ENCODE data around the gene AFAP1L1.
A peak's percentile ranks its signal among the peaks of the same experiment; 100 is the strongest.

Gene AFAP1L1

DNA sequence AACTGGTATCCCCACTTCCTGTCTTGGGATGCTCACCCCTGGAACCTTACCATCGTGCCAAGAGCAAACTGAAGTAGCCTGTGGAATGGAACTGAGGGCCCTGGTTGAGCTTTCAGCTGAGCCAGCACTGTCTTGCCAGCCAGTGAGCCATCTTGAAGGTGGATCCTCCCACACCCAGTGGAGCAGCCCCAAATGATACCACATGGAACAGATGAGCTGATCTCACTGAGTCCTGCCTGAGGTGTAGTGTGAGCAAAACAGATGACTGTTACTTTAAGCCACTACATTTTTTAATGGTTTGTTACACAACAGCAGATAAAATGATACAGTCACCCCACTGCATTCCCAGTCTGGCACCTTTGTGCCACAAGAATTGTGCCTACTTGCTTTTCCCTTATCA, 84.0 kb downstream of the AFAP1L1 start:
- DNase-seq, result no peak

DNA sequence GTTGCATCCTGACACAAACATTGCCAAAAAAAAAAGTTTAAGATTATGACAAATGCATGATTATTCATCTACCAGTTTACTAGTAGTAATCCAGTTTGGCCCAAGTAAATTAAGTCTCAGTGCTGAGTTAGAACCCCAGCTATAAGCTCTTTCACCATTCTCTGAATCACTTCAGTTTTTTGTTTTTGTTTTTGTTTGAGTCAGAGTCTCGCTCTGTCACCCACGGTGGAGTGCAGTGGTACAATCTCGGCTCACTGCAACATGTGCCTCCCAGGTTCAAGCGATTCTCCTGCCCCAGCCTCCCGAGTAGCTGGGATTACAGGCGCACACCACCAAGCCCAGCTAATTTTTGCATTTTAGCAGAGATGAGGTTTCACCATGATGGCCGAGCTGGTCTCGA, 84.7 kb downstream of the AFAP1L1 start:
- DNase-seq, result no peak

DNA sequence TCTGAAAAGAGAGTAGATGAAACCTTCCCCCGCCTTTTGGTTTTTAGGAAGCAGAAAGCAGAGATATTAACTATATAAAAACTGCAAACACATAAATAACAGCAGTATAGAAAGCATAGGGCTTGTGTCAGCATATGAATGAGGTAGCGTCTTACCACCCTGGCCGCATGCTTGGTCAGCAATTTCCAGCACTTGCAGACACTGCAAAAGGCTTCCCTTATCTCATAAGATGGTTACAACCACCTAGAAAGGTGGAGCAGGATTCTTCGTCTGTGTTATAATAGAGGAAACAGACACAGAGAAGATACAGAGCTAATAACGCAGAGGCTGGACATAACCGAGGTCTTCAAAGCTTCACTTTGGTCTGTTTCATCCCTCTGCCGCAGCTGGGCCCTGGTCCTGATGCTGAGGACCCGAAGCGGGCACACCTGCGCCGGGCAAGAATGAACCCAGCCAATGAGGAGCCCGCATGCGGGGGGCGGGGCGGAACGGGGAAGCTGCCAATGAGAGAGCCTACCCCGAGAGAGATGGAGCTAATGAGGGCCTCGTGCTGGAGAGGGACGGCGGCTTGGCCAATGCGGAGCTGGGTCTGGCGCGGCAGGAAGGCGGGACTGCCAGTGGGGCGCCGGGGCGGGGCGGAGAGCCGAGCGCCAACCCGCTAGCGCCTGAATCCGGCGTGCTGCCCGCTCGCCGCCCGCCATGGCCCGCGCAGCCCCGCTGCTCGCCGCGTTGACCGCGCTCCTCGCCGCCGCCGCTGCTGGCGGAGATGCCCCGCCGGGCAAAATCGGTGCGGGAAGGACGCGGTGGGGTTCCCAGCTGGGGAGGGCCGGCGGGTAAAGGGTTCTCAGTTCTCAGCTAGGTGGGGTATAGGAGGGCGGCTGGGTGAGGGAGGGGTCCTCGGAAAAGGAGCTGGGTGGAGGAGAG, 86.0 kb downstream of the AFAP1L1 start, which contains the start of gene PCYOX1L:
Gene PCYOX1L (plus strand): TSS at position 677 of the 924 bp plus-strand sequence. CDS start 23 bp downstream, at position 700.
- peak; percentile 85 for DNase-seq

DNA sequence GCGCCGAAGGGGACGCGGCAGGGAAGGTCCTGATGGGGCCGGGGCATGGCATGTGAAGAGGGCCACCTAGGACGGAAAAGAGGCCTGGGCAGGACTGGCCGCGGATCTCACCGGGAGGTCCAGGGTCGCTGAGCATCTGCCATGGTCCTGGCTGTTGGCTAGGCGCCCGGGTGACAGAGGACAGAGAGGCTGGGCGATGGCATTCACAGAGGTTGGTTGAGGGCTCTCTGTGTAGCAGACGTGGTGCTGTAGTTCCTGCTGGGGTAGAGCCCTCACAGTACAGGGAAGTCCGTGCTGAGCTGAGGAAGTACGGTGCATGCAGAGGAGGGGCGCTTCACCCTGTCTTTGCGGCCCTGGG, 86.6 kb downstream of the AFAP1L1 start:
- peak; percentile 33 for DNase-seq

DNA sequence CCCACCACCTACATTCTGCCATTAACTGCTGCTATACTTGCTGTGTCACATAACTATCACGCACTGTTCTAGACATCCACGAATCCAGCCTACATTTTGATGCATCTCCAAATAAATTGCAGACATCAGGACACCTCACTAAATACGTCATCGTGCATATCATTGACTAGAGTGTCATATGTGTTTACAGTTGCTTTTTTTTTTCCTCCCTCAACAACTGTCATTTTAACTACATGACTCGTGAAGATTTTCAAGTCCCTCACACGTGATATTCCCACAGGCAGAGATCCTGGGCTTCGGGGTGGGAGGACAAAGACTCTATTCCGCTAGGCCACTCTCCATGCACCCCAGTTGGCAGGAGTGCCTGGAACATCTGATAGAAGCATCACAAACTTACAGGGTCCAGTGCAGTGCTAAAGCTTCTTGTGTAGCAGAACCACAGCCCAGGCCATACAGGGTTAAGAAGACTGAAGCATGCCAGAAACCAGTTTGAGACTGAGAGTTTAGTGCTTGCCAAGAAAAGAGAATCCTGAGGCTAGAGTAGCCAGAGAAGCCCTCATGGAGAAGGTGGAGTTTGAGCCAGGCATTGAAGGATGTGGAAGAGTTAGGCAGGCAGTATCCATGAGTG, 87.3 kb downstream of the AFAP1L1 start:
- DNase-seq, result no peak

DNA sequence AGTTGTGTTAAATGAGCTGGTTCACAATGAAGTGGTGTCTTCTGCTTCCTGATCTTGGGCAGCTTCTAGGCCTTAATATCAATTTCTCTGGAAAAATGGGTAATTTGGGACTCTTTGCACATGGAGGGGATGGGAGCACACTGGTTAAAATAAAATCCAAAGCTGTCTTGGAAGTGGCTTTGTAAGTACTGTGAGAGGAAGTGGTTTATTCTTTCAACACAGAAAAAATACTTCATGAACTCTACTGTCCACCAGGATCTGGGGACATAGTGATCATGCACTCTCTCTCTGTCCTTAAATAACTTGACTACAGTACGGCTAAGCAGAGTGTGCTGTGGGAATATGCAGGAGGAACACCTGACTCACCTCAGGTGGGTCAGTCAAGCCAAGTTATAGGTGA, 88.6 kb downstream of the AFAP1L1 start:
- DNase-seq, result no peak

DNA sequence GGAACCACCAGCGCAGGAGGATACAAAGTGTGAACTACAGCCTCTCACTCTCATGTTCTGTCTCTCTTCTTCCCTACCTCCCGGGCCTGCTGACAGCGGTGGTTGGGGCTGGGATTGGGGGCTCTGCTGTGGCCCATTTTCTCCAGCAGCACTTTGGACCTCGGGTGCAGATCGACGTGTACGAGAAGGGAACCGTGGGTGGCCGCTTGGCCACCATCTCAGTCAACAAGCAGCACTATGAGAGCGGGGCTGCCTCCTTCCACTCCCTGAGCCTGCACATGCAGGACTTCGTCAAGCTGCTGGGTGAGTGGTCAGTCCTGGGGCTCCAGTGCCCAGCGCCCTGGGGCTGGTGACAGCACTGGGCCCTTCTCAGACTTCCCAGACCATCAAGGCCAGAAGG, 90.9 kb downstream of the AFAP1L1 start:
- DNase-seq, result no peak

DNA sequence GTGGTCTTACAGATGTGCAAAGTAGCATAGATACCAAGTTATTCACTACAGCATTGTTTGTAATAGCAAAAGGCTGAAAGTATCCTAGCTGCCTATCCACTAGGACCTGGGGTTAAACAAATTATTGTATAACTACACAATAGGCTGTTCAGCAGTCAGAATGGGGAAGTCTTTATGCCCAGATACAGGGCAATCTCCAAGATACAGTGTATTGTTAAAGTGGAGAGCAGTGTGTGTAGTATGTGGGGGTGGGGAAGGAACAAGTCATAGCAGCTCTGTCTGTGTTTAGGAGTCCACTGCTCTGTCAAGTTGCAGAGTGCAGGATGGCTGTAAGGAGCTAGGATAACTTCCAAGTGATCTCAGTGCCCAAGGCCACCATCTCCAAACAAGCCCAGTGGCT, 91.7 kb downstream of the AFAP1L1 start:
- DNase-seq, result no peak

DNA sequence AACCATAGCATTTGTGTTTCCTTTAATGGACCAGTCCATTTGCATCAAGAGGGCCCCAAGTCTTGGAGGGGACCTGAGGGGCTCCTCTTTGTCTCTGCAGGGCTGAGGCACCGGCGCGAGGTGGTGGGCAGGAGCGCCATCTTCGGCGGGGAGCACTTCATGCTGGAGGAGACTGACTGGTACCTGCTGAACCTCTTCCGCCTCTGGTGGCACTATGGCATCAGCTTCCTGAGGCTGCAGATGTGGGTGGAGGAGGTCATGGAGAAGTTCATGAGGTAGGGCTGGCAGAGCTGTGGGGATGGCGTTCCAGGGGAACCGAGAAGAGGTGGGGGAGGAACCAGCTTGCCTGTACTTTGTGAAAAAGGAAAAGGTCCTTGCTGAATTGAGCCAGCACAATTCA, 92.3 kb downstream of the AFAP1L1 start:
- no peak for DNase-seq

DNA sequence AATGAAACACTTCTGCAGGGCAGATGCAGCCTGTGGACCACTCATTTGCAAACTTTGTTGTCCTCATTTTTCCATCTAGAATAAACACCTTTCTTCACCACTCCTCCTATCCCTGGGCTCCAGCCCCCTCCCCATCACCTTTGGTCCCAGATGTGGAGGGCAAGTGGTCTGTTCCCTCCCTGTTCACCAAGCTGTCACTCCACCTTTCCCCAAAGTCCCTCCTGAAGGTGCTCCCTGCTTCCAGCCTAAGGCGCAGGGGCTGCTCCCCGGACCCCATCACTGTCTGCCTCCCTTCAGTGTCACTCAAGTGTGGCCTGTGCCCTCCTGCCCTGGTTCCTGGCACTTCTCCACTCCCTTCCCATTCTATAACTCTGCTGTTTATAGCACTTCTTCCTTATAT, 93.1 kb downstream of the AFAP1L1 start:
- no peak for DNase-seq

DNA sequence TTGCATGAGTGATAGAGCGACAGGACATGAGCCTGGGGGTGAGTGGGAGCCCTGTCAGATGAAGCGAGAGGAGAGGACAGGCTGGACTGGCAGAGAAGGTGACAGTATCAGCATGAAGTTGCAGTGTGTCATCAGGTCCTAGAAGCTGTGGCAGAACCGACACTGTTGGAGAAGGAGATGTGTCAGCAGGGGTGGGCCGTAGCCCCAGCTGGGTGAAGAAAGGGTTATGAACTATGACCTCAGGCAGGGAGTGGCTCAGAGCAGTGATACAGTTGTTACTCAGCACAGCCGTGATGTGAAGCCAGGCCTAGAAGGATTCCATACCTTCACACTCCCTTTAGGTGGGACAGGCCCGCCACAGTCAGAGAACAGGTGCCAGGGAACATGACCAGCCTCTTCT, 93.8 kb downstream of the AFAP1L1 start:
- DNase-seq, result no peak

DNA sequence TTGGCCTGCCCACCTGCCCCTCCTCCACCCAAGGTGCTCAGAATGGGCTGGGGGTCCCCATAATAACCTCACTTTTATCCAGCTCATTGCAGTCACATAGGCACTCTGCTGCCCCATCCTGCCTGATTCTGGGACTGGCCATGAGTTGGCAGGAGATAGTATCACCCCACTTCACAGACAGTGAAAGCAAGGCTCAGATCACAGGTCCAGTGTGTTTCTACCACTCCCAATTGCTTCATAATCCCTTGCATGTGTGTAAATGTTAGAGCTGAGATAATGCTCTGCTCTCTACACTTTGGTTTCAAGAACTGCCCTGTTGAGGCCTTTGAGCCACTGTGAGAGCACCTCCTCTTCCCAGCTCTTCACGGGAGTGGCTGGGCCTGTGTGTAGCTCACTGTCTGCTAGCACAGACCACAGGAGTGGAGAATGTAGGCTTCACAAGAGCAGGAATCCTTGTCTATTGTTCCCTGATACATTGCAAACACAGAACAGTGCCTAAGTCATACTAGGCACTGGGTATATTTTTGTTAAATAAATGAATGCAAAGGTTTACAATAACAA, 94.6 kb downstream of the AFAP1L1 start:
- no peak for DNase-seq

DNA sequence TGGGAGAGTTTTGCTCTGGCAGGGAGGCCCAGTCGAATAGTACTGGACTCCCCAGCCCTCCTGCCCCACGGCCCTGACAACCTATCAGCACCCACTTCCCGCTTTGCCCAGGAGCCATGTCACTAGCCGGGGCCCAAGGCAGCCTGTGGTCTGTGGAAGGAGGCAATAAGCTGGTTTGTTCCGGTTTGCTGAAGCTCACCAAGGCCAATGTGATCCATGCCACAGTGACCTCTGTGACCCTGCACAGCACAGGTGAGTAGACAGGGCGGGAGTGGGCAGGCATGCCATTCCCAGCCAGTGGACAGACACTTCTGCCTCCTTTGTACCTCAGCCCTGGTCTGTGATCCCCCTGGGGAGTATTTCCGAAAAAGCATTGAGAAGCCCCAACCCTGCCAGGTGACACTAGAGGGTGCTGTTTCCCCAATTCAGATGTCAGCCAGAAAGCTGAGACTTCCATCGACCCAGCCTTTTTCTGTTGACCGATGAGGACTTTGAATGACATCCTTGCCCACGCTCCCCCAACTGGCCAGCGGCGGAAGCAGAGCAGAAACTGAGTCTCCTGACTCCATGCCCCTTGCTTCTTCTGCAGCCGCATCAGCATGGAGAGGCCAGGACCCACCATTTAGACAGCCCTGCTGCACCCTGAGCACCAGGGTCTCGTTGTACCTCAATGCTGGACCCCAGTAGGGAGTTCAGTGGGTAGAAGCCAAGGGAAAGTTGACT, 95.8 kb downstream of the AFAP1L1 start:
- DNase-seq, result peak; percentile 27

DNA sequence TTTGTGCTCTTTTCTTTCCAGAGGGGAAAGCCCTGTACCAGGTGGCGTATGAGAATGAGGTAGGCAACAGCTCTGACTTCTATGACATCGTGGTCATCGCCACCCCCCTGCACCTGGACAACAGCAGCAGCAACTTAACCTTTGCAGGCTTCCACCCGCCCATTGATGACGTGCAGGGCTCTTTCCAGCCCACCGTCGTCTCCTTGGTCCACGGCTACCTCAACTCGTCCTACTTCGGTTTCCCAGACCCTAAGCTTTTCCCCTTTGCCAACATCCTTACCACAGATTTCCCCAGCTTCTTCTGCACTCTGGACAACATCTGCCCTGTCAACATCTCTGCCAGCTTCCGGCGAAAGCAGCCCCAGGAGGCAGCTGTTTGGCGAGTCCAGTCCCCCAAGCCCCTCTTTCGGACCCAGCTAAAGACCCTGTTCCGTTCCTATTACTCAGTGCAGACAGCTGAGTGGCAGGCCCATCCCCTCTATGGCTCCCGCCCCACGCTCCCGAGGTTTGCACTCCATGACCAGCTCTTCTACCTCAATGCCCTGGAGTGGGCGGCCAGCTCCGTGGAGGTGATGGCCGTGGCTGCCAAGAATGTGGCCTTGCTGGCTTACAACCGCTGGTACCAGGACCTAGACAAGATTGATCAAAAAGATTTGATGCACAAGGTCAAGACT, 96.5 kb downstream of the AFAP1L1 start:
- DNase-seq, result no peak

DNA sequence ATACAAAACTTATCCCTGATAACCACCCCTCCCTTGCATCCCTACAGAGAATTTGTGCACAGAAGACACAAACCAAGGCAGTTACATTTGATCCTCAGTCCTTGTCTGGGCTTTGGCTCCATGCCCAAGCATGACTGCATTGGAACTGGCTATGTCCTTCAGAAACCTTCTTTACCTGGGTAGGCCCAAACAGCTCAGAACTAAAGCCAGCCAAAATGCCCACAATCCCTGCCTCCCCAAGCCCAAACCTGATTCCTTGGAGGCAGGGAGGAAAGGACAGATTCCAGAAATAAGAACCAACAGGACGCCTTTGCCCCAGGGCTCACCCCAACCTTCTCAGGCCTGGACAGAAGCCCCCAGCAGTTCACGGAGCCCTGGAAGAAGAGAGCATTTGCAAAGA, 99.2 kb downstream of the AFAP1L1 start:
- DNase-seq, result no peak

DNA sequence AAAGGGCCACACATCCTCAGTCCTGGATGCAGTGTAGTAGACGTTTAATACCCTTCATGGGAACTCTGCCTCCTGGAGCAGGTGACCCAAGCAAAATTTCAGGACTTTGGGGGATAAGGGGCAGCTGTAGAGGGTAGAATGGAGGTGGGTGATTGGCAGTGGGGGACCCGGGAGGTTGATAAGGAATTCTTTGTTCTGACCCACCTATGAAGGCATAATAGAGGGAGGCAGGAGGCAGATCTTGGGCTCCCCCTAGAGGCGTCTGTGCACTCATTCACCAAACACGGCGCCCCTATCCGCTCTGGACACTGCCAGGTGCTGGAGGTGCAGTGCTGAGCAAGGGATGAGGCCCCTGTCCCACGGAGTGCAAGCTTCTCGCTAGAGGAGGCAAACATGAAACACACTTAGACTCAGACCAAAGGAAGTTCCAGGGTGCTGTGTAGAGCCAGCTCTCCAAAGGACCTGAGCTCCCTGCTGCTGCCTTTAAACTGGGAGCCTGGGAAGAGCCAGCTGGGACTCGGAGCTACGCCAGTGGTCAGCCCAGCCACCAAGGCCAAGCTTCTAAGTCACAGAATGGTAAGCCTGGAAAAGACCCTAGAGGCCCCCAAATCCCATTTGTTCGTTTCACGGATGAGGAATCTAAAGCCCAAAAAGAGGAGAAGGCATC, 99.8 kb downstream of the AFAP1L1 start:
- peak; percentile 46 for DNase-seq

DNA sequence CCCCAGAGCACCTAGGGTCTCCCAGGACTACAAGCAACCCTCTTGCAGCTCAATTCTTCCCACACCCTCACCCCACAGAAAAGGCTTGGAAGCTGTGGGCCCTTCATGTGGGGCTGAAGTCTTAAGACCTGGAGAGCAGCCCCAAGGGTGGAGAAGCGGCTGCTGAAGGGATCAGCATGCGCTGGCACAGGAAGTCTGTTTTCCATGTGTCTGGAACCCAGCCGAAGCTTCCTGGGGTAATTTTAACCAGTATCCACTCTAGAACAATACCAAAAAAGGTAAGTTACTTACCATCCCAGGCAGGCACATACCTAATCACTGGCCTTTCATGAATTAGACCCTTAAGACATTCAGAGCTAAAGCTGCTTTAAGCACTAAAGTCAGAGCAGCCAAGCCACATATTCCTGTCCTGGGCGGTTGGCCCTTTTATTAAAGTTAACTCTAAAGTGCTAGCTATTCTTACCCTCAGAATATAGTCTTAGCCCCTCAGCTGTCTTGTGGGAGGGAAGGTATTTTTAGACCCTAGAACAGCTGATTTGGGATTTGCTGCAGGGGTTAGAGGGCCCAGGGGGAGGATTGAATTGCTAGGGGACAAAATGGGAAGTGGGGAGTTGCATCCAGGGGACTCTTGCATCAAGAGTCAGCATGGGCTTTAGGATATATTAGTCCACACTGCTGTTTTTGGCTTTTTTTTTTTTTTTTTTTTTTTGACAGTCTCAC, 100.6 kb downstream of the AFAP1L1 start:
- no peak for DNase-seq

DNA sequence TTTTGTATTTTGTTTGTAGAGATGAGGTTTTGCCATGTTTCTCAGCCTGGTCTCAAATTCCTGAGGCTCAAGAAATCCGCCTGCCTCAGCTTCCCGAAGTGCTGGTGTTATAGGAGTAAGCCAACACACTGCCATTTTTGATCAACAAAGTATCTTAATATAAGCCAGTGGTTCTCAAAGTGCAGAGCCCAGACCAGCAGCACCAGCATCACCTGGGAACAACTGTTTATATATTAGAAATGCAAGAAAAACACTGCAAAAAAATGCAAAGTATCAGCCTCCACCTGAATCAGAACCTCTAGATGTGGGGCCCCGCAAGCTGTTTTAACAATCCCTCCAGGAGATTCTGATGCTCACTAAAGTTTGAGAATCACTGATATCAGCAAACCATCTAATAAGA, 101.3 kb downstream of the AFAP1L1 start:
- DNase-seq, result no peak

DNA sequence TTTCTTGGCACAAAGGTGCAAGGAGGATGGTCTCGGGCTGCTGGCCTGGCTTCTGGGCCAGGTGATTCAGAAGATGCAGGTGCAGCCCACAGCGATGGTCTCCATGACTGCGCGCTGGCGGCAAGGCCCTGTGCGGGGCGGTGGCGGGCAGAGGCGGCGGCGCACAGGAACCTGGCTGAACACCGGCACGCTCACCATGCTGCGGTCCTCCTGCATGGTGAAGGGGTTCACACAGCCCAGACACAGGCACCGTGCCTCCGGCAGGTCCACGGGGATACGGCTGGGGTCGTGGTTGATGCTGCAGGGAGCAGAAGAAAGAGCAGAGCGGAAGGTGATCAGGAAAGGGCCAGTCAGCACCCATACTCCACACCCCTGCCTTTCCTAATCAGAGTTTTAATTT, 102.6 kb downstream of the AFAP1L1 start:
- DNase-seq, result no peak

DNA sequence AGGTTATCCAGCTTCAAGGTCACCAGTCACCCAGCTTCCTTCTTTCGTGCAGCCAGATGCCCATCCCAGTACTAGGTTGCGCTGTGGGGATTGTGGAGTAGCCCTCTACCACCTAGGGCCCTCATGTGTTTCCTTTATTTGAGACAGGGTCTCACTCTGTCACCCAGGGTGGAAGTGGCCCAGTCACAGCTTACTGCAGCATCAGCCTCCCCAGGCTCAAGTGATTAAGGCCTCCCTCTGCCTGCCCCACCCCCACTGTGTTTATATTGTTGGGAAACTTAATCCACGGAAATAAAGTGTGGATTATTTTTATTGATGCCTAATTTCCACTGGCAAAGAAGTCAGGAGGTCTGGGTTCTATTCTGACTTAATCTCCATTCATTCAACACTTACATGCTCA, 103.1 kb downstream of the AFAP1L1 start:
- no peak for DNase-seq

DNA sequence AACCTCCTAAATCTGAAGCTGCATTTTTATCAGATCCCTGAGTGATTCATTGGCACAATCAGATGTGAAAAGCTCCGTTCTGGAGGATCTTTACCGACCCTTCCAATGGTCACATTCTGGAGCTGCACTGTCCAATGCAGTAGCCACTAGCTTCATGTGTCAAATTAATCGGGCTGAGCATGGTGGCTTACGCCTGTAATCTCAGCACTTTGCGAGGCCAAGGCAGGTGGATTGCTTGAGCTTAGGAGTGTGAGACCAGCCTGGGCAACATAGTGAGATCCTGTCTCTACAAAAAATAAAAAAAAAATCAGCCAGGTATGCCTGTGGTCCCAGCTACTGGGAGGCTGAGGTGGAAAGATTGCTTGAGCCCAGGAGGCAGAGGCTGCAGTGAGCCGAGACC, 103.8 kb downstream of the AFAP1L1 start:
- DNase-seq, result no peak

DNA sequence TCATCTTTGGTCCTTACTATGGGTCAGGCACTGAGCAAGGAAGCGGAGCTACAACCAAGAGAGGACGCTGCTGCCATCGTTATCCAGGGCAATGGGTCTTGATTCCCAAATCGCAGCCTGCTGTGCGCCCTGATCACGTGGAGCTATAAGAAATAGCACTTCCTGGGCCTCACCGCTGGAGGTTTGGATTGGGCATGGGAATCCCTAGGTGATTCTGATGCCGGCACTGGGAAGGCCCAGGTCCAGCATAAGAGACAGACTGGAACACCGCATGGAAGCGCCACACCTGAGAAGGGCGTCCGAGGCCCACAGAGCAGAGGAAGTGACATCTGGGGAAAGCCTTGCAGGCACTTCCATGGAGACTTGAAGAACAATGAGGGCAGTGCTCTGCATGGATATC, 104.4 kb downstream of the AFAP1L1 start:
- no peak for DNase-seq
